ENCODE data around the gene REXO5.

GRCh38 chr16:20844588-20844987 lies 38.3 kb downstream of the REXO5 start:
- TF ChIP-seq CTCF (IDR thresholded peaks at IDR 0.05) (no peak), ZFX (IDR thresholded peaks at IDR 0.05; ENCODE audit: borderline replicate concordance) (no peak)

All from 22Rv1 (cell line).